ENCODE data around the gene FYN. TPM values are rescaled to one million over a fixed set of nuclear protein-coding genes. Genes with fewer than 3 reads are reported as not detected.
A peak's percentile ranks its signal among the peaks of the same experiment; 100 is the strongest.

Gene FYN
- total RNA-seq, 1 experiment from 2014 or later = 34.3 TPM

- DNase-seq (ENCODE audit: low spot score) = no peak
- H3K4me1 ChIP-seq (ENCODE audit: insufficient read depth, low read length, poor library complexity, severe bottlenecking) = peaks cover 8% of the 10 kb centered on the region
- no peak for TF ChIP-seq CTCF (conservative IDR thresholded peaks at IDR 0.05; ENCODE audit: low read depth, low read length)
- TF ChIP-seq EZH2 (IDR thresholded peaks at IDR 0.05; ENCODE audit: borderline replicate concordance, low read depth, low read length, poor library complexity, severe bottlenecking) = no peak
- ChIA-PET CTCF (no interaction called here), POLR2A (ENCODE audit: low non-redundant PET) (no interaction called here)
- intact Hi-C loops (cut with micrococcal nuclease; ENCODE audit: unreplicated experiment) = no loop called here
- no TSS peak for BruUV-seq (replicated peaks)
- no peaks in the 10 kb centered on the region for H3K36me3 ChIP-seq (ENCODE audit: insufficient read depth, low read length, poor library complexity, severe bottlenecking)
- no peaks in the 10 kb centered on the region for H3K9me3 ChIP-seq (ENCODE audit: low read depth, low read length, poor library complexity, severe bottlenecking)
- no peak overlapping the region for H3K4me3 ChIP-seq (ENCODE audit: low read depth, low read length, poor library complexity, severe bottlenecking)
- no peak overlapping the region for H3K27ac ChIP-seq (ENCODE audit: low read depth, low read length, poor library complexity, severe bottlenecking)
- H3K27me3 ChIP-seq (replicated peaks; ENCODE audit: insufficient read depth, low read depth, low read length, poor library complexity) = no peaks in the 10 kb centered on the region
Observed at GRCh38 chr6:111632468-111633247, 240.6 kb downstream of the FYN start.

- no TSS peak for BruUV-seq (replicated peaks)
- Histone ChIP-seq H3K4me3 (ENCODE audit: low read depth, low read length, poor library complexity, severe bottlenecking) (no peak overlapping the region), H3K4me1 (ENCODE audit: insufficient read depth, low read length, poor library complexity, severe bottlenecking) (peaks cover 8% of the 10 kb centered on the region), H3K27ac (ENCODE audit: low read depth, low read length, poor library complexity, severe bottlenecking) (no peak overlapping the region), H3K9me3 (ENCODE audit: low read depth, low read length, poor library complexity, severe bottlenecking) (no peaks in the 10 kb centered on the region), H3K27me3 (replicated peaks; ENCODE audit: insufficient read depth, low read depth, low read length, poor library complexity) (no peaks in the 10 kb centered on the region), H3K36me3 (ENCODE audit: insufficient read depth, low read length, poor library complexity, severe bottlenecking) (no peaks in the 10 kb centered on the region)
- ChIA-PET CTCF (no interaction called here), POLR2A (ENCODE audit: low non-redundant PET) (no interaction called here)
- peak; percentile 26 for DNase-seq (ENCODE audit: low spot score)
- intact Hi-C loops (cut with micrococcal nuclease; ENCODE audit: unreplicated experiment) = no loop called here
- TF ChIP-seq CTCF (conservative IDR thresholded peaks at IDR 0.05; ENCODE audit: low read depth, low read length) = no peak
- TF ChIP-seq EZH2 (IDR thresholded peaks at IDR 0.05; ENCODE audit: borderline replicate concordance, low read depth, low read length, poor library complexity, severe bottlenecking) = no peak
Observed at GRCh38 chr6:111631903-111632460, 241.3 kb downstream of the FYN start.

GRCh38 chr6:111631018-111631417 is 242.2 kb downstream of the FYN start:
- Histone ChIP-seq H3K4me3 (ENCODE audit: low read depth, low read length, poor library complexity, severe bottlenecking) (no peak overlapping the region), H3K27ac (ENCODE audit: low read depth, low read length, poor library complexity, severe bottlenecking) (no peak overlapping the region), H3K4me1 (ENCODE audit: insufficient read depth, low read length, poor library complexity, severe bottlenecking) (peaks cover 13% of the 10 kb centered on the region), H3K36me3 (ENCODE audit: insufficient read depth, low read length, poor library complexity, severe bottlenecking) (no peaks in the 10 kb centered on the region), H3K9me3 (ENCODE audit: low read depth, low read length, poor library complexity, severe bottlenecking) (no peaks in the 10 kb centered on the region), H3K27me3 (replicated peaks; ENCODE audit: insufficient read depth, low read depth, low read length, poor library complexity) (no peaks in the 10 kb centered on the region)
- POLR2A ChIA-PET (ENCODE audit: low non-redundant PET) = no interaction called here
- no TSS peak for BruUV-seq (replicated peaks)
- intact Hi-C loops (cut with micrococcal nuclease; ENCODE audit: unreplicated experiment) = no loop called here
- TF ChIP-seq CTCF (conservative IDR thresholded peaks at IDR 0.05; ENCODE audit: low read depth, low read length) (no peak), EZH2 (IDR thresholded peaks at IDR 0.05; ENCODE audit: borderline replicate concordance, low read depth, low read length, poor library complexity, severe bottlenecking) (no peak)
- DNase-seq (ENCODE audit: low spot score) = no peak
- CTCF ChIA-PET = no interaction called here
